SU-DHL-6 (cell line): ENCODE measurements around the gene SLC25A38.

Experiments used
- H2AFZ ChIP-seq: fragments of 200-600 bp; sonication (generic); 2 replicates; pipeline ENCODE4 v1.6.1; 2014; ENCODE audit warnings: low read depth, mild to moderate bottlenecking, moderate library complexity, mixed read lengths, antibody characterized with exemption, low read length; ENCODE audit not compliant: severe bottlenecking
- H3F3A ChIP-seq: fragments of 200-600 bp; shearing (Covaris generic); 2 replicates; pipeline ENCODE4 v1.6.0; 2016; ENCODE audit warnings: antibody characterized with exemption, mild to moderate bottlenecking; ENCODE audit not compliant: insufficient read depth
- H3K27ac ChIP-seq: fragments of 200-600 bp; sonication (generic); 2 replicates; pipeline ENCODE4 v1.5.1; 2016; ENCODE audit warnings: low read depth, mild to moderate bottlenecking, low read length, moderate library complexity, mixed read lengths
- H3K27me3 ChIP-seq: fragments of 200-600 bp; sonication (generic), shearing (Covaris generic); 2 replicates; pipeline ENCODE4 v1.6.0; 2014; ENCODE audit warnings: mild to moderate bottlenecking, low read length
- H3K36me3 ChIP-seq: fragments of 200-600 bp; sonication (generic); 2 replicates; pipeline ENCODE4 v1.6.1; 2014; ENCODE audit warnings: mild to moderate bottlenecking, low read length, mixed read lengths
- H3K4me2 ChIP-seq: fragments of 300-600, 200-600 bp; shearing (Covaris generic), sonication (generic); 2 replicates; pipeline ENCODE4 v1.6.0; 2014; ENCODE audit warnings: low read length, low read depth, mild to moderate bottlenecking; ENCODE audit not compliant: poor library complexity, severe bottlenecking
- H3K4me3 ChIP-seq: fragments of 200-600 bp; sonication (generic); 2 replicates; pipeline ENCODE4 v1.5.1; 2014; ENCODE audit warnings: antibody characterized with exemption, low read length, mild to moderate bottlenecking, mixed read lengths; ENCODE audit not compliant: insufficient read depth, poor library complexity, severe bottlenecking
- H3K79me2 ChIP-seq: fragments of 200-600 bp; sonication (generic); 2 replicates; pipeline ENCODE4 v1.6.1; 2014; ENCODE audit warnings: mild to moderate bottlenecking, low read length, moderate library complexity; ENCODE audit not compliant: insufficient read depth
- H3K9ac ChIP-seq: fragments of 200-600 bp; sonication (generic); 2 replicates; pipeline ENCODE4 v1.7.0; 2014; ENCODE audit warnings: mild to moderate bottlenecking, low read length
- H3K9me2 ChIP-seq: fragments of 200-600 bp; sonication (generic); replicated peaks from 2 replicates; pipeline ENCODE4 v1.6.1; 2014; ENCODE audit warnings: low read length; ENCODE audit not compliant: insufficient read depth
- H3K9me3 ChIP-seq: fragments of 200-600 bp; sonication (generic); 2 replicates; pipeline ENCODE4 v1.6.1; 2014; ENCODE audit warnings: low read length, mixed read lengths; ENCODE audit not compliant: insufficient read depth
- H4K20me1 ChIP-seq: fragments of 200-600 bp; sonication (generic); 2 replicates; pipeline ENCODE4 v1.6.1; 2014; ENCODE audit warnings: low read depth, mild to moderate bottlenecking, antibody characterized with exemption, low read length, moderate library complexity, mixed read lengths
- EZH2phosphoT487 ChIP-seq: fragments of 200-600 bp; sonication (generic), shearing (Covaris generic); conservative IDR thresholded peaks from 2 replicates; pipeline ENCODE4 v1.6.1; 2018; ENCODE audit warnings: mild to moderate bottlenecking, antibody characterized with exemption, low read length, moderate library complexity, mixed read lengths
- TF ChIP-seq, protein P1 (sequence below): fragments of 200-600 bp; sonication (generic); IDR thresholded peaks from one replicate; pipeline ENCODE4 v1.5.1; 2017; ENCODE audit warnings: antibody characterized with exemption, mild to moderate bottlenecking, low read length, moderate library complexity; ENCODE audit not compliant: insufficient read depth, poor library complexity, severe bottlenecking

SLC25A38 gene

GRCh38 chr3:39435006-39435748, 52.0 kb downstream of the SLC25A38 start:
- H4K20me1 ChIP-seq, result no peaks in the 10 kb centered on the region
- H3K4me3 ChIP-seq, result no peak overlapping the region
- no peaks in the 10 kb centered on the region for H3K36me3 ChIP-seq
- no peak overlapping the region for H3K4me2 ChIP-seq
- H3K9ac ChIP-seq, result no peak overlapping the region
- H2AFZ ChIP-seq, result no peak overlapping the region
- no peaks in the 10 kb centered on the region for H3K79me2 ChIP-seq
- H3K27me3 ChIP-seq, result no peaks in the 10 kb centered on the region
- no peaks in the 10 kb centered on the region for H3F3A ChIP-seq
- H3K27ac ChIP-seq, result no peak overlapping the region
- no peaks in the 10 kb centered on the region for H3K9me3 ChIP-seq
- TF ChIP-seq, protein P1, sequence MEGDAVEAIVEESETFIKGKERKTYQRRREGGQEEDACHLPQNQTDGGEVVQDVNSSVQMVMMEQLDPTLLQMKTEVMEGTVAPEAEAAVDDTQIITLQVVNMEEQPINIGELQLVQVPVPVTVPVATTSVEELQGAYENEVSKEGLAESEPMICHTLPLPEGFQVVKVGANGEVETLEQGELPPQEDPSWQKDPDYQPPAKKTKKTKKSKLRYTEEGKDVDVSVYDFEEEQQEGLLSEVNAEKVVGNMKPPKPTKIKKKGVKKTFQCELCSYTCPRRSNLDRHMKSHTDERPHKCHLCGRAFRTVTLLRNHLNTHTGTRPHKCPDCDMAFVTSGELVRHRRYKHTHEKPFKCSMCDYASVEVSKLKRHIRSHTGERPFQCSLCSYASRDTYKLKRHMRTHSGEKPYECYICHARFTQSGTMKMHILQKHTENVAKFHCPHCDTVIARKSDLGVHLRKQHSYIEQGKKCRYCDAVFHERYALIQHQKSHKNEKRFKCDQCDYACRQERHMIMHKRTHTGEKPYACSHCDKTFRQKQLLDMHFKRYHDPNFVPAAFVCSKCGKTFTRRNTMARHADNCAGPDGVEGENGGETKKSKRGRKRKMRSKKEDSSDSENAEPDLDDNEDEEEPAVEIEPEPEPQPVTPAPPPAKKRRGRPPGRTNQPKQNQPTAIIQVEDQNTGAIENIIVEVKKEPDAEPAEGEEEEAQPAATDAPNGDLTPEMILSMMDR, result no peak
- H3K9me2 ChIP-seq, result no peaks in the 10 kb centered on the region

GRCh38 chr3:39438880-39439279, 55.7 kb downstream of the SLC25A38 start:
- Histone ChIP-seq H3K27ac (no peak overlapping the region), H3K27me3 (no peaks in the 10 kb centered on the region), H3K36me3 (no peaks in the 10 kb centered on the region), H3K9me2 (no peaks in the 10 kb centered on the region), H3K4me2 (no peak overlapping the region), H3F3A (no peaks in the 10 kb centered on the region), H3K9me3 (no peaks in the 10 kb centered on the region), H3K4me3 (no peak overlapping the region), H3K9ac (no peak overlapping the region), H3K79me2 (no peaks in the 10 kb centered on the region), H4K20me1 (no peaks in the 10 kb centered on the region), H2AFZ (no peak overlapping the region)
- TF ChIP-seq, protein P1, result no peak
- no peak for TF ChIP-seq EZH2phosphoT487

- Histone ChIP-seq H4K20me1 (no peaks in the 10 kb centered on the region), H3K9me3 (no peaks in the 10 kb centered on the region), H3K4me2 (no peak overlapping the region), H3F3A (no peaks in the 10 kb centered on the region), H3K9me2 (no peaks in the 10 kb centered on the region), H3K79me2 (no peaks in the 10 kb centered on the region), H3K36me3 (no peaks in the 10 kb centered on the region), H3K9ac (no peak overlapping the region), H3K27ac (no peak overlapping the region), H3K27me3 (no peaks in the 10 kb centered on the region), H3K4me3 (no peak overlapping the region), H2AFZ (no peak overlapping the region)
- TF ChIP-seq, protein P1, result no peak
- no peak for TF ChIP-seq EZH2phosphoT487
These were observed 57.1 kb downstream of the SLC25A38 start for GRCh38 chr3:39440316-39440715.
